HPDE6-E6E7 (cell line): ENCODE data around the gene SAMMSON.

Source experiments
- DNase-seq: peaks from one replicate; pipeline ENCODE4 v3.0.0; 2011; ENCODE audit warnings: missing footprints; ENCODE audit errors: extremely low spot score

The SAMMSON gene

GRCh38 chr3:69999140-70000027 is at the start of gene SAMMSON:
Gene SAMMSON, plus strand, starts transcription at chr3:69999733.
- DNase-seq: no peak

- no peak for DNase-seq
These were observed 47.9 kb upstream of the SAMMSON start for GRCh38 chr3:69951616-69952015.

- DNase-seq: no peak
These were observed 40.0 kb upstream of the SAMMSON start for GRCh38 chr3:69959581-69959980.

GRCh38 chr3:69961706-69962439 is 37.7 kb upstream of the SAMMSON start:
- DNase-seq: no peak

- no peak for DNase-seq
These were observed 35.9 kb upstream of the SAMMSON start for GRCh38 chr3:69963643-69964042.

- DNase-seq: no peak
These were observed 32.4 kb upstream of the SAMMSON start for GRCh38 chr3:69967156-69967555.

GRCh38 chr3:69970827-69971226 is 28.7 kb upstream of the SAMMSON start:
- DNase-seq: no peak

GRCh38 chr3:69972672-69973071 is 26.9 kb upstream of the SAMMSON start:
- no peak for DNase-seq

GRCh38 chr3:69976021-69976420 is 23.5 kb upstream of the SAMMSON start:
- DNase-seq: no peak

- no peak for DNase-seq
These were observed 15.8 kb upstream of the SAMMSON start for GRCh38 chr3:69983546-69984265.

GRCh38 chr3:69985266-69985665 is 14.3 kb upstream of the SAMMSON start:
- DNase-seq: no peak

- no peak for DNase-seq
These were observed 13.1 kb upstream of the SAMMSON start for GRCh38 chr3:69986419-69986818.

GRCh38 chr3:69987833-69988232 is 11.7 kb upstream of the SAMMSON start:
- DNase-seq: no peak

GRCh38 chr3:69993757-69994156 is 5.8 kb upstream of the SAMMSON start:
- DNase-seq: no peak

- no peak for DNase-seq
These were observed 4.6 kb upstream of the SAMMSON start for GRCh38 chr3:69994919-69995318.

GRCh38 chr3:69997631-69998307 is 1.8 kb upstream of the SAMMSON start:
- DNase-seq: no peak

- no peak for DNase-seq
These were observed 784 bp upstream of the SAMMSON start for GRCh38 chr3:69998759-69999139.

GRCh38 chr3:70000028-70000410 is 486 bp downstream of the SAMMSON start:
- DNase-seq: no peak

GRCh38 chr3:70000563-70001081 is 1.1 kb downstream of the SAMMSON start:
- no peak for DNase-seq

- DNase-seq: no peak
These were observed 3.6 kb downstream of the SAMMSON start for GRCh38 chr3:70003119-70003518.

GRCh38 chr3:70006089-70006488 is 6.6 kb downstream of the SAMMSON start:
- no peak for DNase-seq

- no peak for DNase-seq
These were observed 10.8 kb downstream of the SAMMSON start for GRCh38 chr3:70010346-70010745.
